HG02623 (cell line): ENCODE data around the gene FOXO3.
"Not testable (repeated sequence)": the region's sequence is repeated elsewhere in the genome, so short reads cannot be mapped to it uniquely, and the experiment has no call there.

Experiments used
- ATAC-seq: cut with Tn5 transposase; IDR thresholded peaks from one replicate; pipeline ENCODE4 v1.9.1; 2021; ENCODE audit warnings: moderate library complexity; ENCODE audit not compliant: unreplicated experiment

The FOXO3 gene

DNA sequence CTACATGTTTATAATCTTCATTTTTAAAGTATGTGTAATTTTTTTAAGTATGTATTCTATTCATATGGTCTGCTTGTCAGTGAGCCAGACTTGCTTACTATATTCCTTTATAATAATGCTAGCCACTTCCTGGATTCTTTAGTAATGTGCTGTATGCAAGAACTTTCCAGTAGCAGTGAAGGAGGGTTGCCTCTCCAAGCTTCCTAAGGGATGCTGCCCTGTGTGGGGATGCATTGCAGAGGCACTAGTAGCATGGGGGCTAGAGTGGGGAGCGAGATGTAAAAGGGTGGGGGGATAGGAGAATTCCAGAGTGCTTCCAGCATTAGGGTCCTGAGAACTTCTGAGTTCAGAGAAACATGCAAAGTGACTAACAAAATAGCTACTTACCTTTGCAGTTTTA, 121.0 kb downstream of the FOXO3 start:
- not testable (repeated sequence) for ATAC-seq

GRCh38 chr6:108682383-108683119, 121.8 kb downstream of the FOXO3 start:
- not testable (repeated sequence) for ATAC-seq

GRCh38 chr6:108683976-108684375, 123.3 kb downstream of the FOXO3 start:
- ATAC-seq: not testable (repeated sequence)

DNA sequence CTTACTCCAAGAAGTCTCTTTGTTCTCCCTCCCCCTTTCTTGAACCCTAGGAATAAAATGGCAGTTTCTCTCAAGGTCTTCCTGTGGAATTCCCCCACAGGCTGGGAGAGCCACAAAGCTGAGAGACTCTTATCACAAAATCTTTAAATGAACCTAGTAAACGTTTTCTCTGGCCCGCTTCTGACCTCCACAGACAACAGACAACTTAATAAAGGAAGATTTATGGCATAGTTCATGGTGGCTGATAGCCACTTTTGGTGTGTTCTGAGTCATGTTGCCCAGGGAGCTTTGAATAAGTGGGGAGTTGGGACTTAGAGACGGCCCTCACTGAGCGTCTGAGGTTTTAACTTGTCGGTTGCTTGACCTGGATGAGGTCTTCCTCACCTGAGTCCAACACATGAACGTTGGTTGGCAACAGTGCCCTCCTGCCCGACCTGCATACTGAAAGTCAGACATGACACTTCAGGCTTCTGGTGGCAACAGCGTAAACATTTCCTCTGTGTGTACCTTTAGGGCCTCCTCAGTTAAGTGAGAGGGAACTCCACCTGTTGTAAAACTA, 124.1 kb downstream of the FOXO3 start:
- no peak for ATAC-seq

- ATAC-seq: no peak
These were observed 125.3 kb downstream of the FOXO3 start for GRCh38 chr6:108685970-108686369.

GRCh38 chr6:108686896-108687295, 126.2 kb downstream of the FOXO3 start:
- no peak for ATAC-seq

DNA sequence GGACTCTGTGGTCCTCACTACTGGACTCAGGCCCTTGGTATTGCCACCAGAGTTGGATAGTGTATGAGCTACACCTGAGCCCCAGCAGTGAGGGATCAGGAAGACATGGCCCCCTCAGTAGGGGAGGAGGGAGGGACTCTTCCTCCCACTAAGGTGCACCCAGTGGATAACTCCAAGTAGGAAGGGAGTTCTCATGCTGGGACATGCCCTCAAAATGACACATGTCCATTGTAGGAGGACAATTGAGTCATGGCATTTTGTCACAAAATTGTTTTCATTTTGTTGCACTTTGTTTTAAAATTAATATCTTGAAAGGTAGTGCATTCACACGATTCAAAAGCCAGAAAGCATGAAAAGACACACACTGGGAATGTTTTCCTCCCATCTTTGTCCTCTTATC, 127.2 kb downstream of the FOXO3 start:
- ATAC-seq: no peak

- ATAC-seq: no peak
These were observed 128.8 kb downstream of the FOXO3 start for GRCh38 chr6:108689272-108690161.

- no peak for ATAC-seq
These were observed 129.8 kb downstream of the FOXO3 start for GRCh38 chr6:108690326-108691049.

DNA sequence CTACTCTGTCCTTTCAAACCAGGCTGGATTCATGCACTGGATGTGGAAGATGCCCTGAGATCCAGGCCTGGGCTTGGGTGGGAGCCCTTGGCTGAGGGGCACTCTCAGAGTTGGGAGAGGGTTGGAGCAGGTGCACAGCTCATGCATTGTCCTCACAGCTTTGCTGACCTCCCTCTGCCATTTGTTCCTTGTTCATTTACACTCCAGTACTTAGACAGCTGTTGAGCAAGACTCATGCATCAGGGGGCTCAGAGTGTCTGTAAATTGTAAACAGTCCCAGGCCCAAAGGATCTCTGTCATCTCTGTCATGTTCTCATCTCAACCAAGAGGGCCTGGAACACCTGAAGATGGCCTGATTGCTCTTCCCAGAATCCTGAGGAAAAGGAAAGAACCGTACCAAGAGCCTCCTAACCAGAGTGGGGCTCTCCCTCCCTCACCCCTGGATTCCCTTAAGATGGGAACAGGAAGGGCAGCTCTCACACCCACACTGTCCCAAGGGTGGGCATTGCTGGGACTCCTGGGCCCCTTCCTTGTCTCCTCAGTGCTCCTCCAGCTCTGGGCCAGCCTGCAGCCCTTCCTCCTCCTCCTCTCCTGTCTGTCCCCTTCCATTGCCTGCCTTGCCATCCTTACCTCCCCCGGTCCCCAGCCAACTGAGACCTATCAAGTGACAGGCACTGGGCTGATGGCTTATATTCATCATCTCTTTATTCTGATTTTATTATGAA, 132.9 kb downstream of the FOXO3 start:
- no peak for ATAC-seq

- no peak for ATAC-seq
These were observed 134.1 kb downstream of the FOXO3 start for GRCh38 chr6:108694816-108695215.

GRCh38 chr6:108697561-108698161, 136.9 kb downstream of the FOXO3 start:
- no peak for ATAC-seq

DNA sequence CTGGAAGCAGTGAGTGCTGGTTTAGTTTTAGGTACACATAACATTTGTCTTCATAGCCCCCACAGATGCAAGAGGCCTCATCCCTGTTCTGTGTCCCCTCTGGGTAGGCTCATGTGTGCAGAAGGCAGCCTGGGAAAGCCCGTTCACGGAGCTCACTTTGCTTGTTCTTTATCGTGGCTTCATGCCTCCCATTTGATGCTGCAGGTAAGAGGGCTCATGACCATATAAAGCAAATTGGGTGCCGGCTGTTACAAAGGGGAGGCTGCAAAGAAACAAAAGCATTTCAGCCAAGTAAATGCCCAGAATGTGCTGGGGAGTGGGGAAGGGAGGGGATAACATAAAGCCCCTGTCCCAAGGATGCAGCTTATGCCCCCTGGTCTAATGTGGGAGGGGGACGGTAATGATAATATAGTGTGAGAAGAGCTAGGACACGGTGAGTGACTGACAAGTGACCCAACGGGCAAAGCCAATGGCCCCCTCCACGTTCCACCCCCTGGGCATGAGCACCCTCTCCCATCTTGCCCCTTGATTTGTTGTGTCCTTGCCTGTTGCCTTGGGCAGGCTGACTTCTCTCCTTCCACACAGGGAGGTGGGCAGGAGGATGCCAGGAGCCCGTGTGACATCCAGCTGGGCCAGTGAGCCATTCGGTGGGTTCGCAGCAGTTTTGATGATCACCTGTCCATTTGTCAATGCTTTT, 138.0 kb downstream of the FOXO3 start:
- ATAC-seq: no peak

- no peak for ATAC-seq
These were observed 138.7 kb downstream of the FOXO3 start for GRCh38 chr6:108699290-108700041.

GRCh38 chr6:108702106-108702851, 141.6 kb downstream of the FOXO3 start:
- no peak for ATAC-seq

DNA sequence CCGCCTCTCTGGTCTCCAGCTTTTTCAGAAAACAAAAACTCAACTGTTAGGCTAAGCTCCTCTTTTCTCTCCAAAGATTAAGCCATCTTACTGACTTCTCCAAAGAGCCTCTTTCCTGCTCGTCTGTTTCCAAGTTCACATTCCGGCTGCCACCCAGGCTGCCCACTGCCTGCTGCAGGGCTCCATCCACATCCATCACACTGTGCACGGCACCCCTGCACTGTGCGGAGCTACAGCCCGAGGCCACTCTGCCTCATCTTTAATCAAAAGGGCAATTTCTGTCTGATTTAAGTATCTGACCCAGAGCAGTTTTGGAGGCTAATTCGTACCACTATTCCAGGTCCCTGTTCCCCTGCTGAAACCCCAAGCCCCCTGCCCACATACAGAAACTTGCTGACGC, 145.9 kb downstream of the FOXO3 start:
- no peak for ATAC-seq

DNA sequence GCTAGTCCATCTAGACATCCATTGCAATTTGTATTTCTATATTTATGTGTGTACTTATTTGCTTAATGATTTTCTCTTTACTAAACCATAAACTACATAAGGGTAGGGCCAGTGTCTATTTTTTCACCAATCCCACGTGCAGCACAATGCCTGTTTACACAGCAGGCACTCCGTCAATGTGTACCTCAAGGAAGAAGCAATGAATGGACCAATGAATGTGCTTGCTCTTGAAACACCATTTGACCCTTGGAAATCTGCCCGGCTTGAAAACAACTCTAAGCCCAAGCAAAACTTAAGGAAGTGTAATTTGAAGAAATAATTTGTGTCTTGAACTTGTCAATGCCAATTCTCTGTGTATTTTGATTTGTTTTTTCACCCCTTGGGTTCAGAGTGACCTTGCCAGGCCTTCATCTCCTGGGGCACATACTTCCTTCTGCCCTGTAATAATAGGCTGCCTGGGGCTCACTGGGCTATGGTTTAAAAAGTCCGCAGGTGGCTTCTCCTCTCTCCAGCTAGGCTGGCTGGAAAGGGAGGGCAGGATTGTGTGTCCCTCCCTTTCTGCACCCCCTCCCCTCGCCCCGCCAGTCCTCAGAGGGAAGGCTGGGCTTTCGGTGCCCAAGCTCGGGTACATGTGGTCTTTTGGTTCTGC, 146.7 kb downstream of the FOXO3 start:
- ATAC-seq: no peak

DNA sequence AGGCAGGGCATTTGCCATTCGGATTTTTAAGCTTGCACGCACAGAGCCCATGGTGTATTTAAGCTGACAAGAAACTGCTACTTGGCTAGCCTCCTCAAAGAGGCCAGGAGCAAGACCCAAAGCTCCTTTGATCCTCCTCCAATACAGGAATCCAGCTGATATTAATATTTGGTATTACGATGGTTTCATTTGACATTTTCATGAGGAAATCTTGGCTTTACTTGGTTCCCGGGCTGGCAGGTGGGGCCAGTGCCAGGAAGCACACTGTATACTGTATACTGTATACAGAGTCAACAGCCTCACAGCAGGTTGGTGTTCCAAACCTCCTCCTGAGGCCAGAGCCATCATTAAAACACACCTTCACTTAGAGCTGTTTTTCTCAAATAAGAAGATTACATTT, 149.3 kb downstream of the FOXO3 start:
- no peak for ATAC-seq
